Right lobe of liver (tissue), 4 donors: ENCODE data around the gene HOXD4.

Experiments used
- CTCF ChIP-seq, 4 donors: fragments of 200-600 bp in 3 of 4; fragments of 450-650 bp in 1 of 4; IDR thresholded peaks; one replicate each; pipeline versions ENCODE4 v1.5.1 to v1.8.0; 2016 to 2022; ENCODE audit warnings: antibody characterized with exemption in 4 of 4, mild to moderate bottlenecking in 2 of 4
- POLR2A ChIP-seq: fragments of 450-650 bp; IDR thresholded peaks from one replicate; pipeline ENCODE4 v1.6.1; 2017; ENCODE audit warnings: antibody characterized with exemption, mild to moderate bottlenecking
- donor health status: DM: no; HTN: no; CAD: no.
- donor health status: DM: no; HTN: no; CAD: no.
- donor health status: DM: no; HTN: yes; CAD: no.

GRCh38 chr2:176165370-176166050 lies 14.2 kb downstream of the HOXD4 start:
- TF ChIP-seq CTCF (IDR thresholded peaks at IDR 0.05) (no peak), POLR2A (no peak)
